Keratinocyte (primary cell): ENCODE measurements around the gene GSTO2.

ENCODE experiments used
- CTCF ChIP-seq, 3 experiments: IDR thresholded peaks in 1 of 3; conservative IDR thresholded peaks in 1 of 3; optimal IDR thresholded peaks in 1 of 3; 2 replicates in 2 of 3; 3 replicates in 1 of 3; pipeline versions ENCODE3 to v1.5.1; 2011; ENCODE audit warnings: low read length in 3 of 3, mild to moderate bottlenecking in 3 of 3, moderate library complexity in 2 of 3, control low read depth in 1 of 3, inconsistent platforms in 1 of 3; ENCODE audit not compliant: insufficient read depth in 2 of 3; ENCODE audit errors: extremely low read depth in 1 of 3
- EZH2 ChIP-seq: IDR thresholded peaks from one replicate; pipeline ENCODE4 v1.6.1; 2012; ENCODE audit warnings: inconsistent platforms, mild to moderate bottlenecking, low read length, moderate library complexity

GRCh38 chr10:104339469-104340110, 70.6 kb downstream of the GSTO2 start:
- no peak for TF ChIP-seq CTCF (optimal IDR thresholded peaks at IDR 0.05 in 1 of 3, IDR thresholded peaks at IDR 0.05 in 1 of 3, conservative IDR thresholded peaks at IDR 0.05 in 1 of 3; ENCODE audit: extremely low read depth in 1 of 3, insufficient read depth in 2 of 3, low read length in 3 of 3)
- no peak for TF ChIP-seq EZH2
